ENCODE results near the gene PADI2. TPM values are rescaled to one million over a fixed set of nuclear protein-coding genes. Genes with fewer than 3 reads are reported as not detected.

Gene PADI2
- total and polyA plus RNA-seq, 9 of the 15 experiments (the other 6 are each of a cell fraction or from before 2014, with no cell fraction given): 0.01 to 0.11 (median 0.01) TPM; not detected in 5

DNA sequence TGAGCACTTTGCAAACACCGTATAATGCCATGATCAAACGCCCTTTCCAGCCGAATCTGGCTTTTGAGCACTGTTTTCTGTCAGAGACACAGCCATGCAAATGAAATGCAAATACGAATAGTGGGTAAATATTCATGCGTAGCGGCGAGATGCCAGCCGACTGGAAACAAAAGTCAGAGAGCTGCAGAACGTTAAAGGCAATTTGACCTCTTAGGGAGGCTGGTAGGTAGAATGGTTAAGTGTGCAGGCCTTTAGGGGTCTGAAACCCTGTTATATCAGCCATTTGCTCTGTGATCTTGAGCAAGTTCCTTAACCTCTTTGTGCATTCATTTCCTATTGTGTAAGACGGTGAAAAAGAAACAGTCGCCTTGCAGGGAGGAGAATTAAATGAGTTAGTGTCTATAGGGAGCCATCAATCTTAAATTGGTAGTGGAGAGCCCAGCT, 58.9 kb downstream of the PADI2 start:
- no peak overlapping the region for H2AFZ ChIP-seq (ENCODE audit: low read depth, low read length)
- H3K4me2 ChIP-seq (ENCODE audit: insufficient read depth, low read length): no peak overlapping the region
- no peaks in the 10 kb centered on the region; the same call in 1 of the 2 replicates for H3K9me3 ChIP-seq (replicated peaks; ENCODE audit: control insufficient read depth, insufficient read depth, low read depth, low read length)
- H3K4me1 ChIP-seq (replicated peaks in 1 of 2; ENCODE audit: control insufficient read depth in 2 of 2, insufficient read depth in 2 of 2, low read length in 2 of 2): peaks cover 0 to 5% of the 10 kb centered on the region in 2 experiments; a peak in 3 of 5 replicates
- 9% methylated on average over 11 of the region's 11 CpGs for WGBS (ENCODE audit: insufficient coverage, low coverage, missing lambda C conversion rate)
- no peak for FAIRE-seq
- DNase-seq (ENCODE audit: extremely low read depth in 1 of 4, low spot score in 3 of 4): no peak
- H3K9ac ChIP-seq (ENCODE audit: insufficient read depth in 1 of 2, low read depth in 2 of 2, low read length in 2 of 2): no peak overlapping the region
- CTCF ChIA-PET (ENCODE audit: low intra/inter-chr PET ratio): interaction anchor here (0.6 to 3.0 kb wide), 6 partner anchors 65 to 1762 kb away, joined by 3 to 26 read pairs (median 6); no protein-coding TSS in a partner anchor
- H3K4me3 ChIP-seq: no peak overlapping the region
- ATAC-seq: no peak
- H3K9me1 ChIP-seq (ENCODE audit: control insufficient read depth, insufficient read depth, low read length): no peaks in the 10 kb centered on the region
- H3K79me2 ChIP-seq (ENCODE audit: control insufficient read depth, insufficient read depth, low read length): no peaks in the 10 kb centered on the region
- POLR2A ChIA-PET: interaction anchor here (0.6 to 1.0 kb wide), 2 partner anchors 8 to 180 kb away, joined by 3 read pairs; no protein-coding TSS in a partner anchor
- no peaks in the 10 kb centered on the region for H4K20me1 ChIP-seq (replicated peaks; ENCODE audit: control insufficient read depth, insufficient read depth, low read length)
- BruUV-seq (replicated peaks): no TSS peak
- in situ Hi-C loops (cut with MboI): no loop called here
- H3K36me3 ChIP-seq (ENCODE audit: control insufficient read depth, insufficient read depth, low read length): no peaks in the 10 kb centered on the region
- intact Hi-C loops (cut with micrococcal nuclease): no loop called here
- peaks cover 11 to 19% of the 10 kb centered on the region in 2 experiments; a peak in 4 of 5 replicates for H3K27me3 ChIP-seq (ENCODE audit: control insufficient read depth in 2 of 2, insufficient read depth in 2 of 2, low read length in 2 of 2)
- no peak overlapping the region for H3K27ac ChIP-seq (ENCODE audit: extremely low read depth, low read depth, low read length)
- TF ChIP-seq FOSL1 (tag; conservative IDR thresholded peaks at IDR 0.05) (no peak), SRSF9 (IDR thresholded peaks at IDR 0.05; ENCODE audit: borderline replicate concordance, low read depth, low read length) (no peak), PTRF (tag; IDR thresholded peaks at IDR 0.05) (no peak), HES1 (IDR thresholded peaks at IDR 0.05; ENCODE audit: low read depth) (no peak), KAT2B (IDR thresholded peaks at IDR 0.05; ENCODE audit: low read depth, low read length) (no peak), PHF20 (IDR thresholded peaks at IDR 0.05; ENCODE audit: partially characterized antibody) (no peak), CREB3L1 (IDR thresholded peaks at IDR 0.05; ENCODE audit: borderline replicate concordance, low read depth) (no peak), MLLT1 (IDR thresholded peaks at IDR 0.05) (no peak), CC2D1A (IDR thresholded peaks at IDR 0.05) (no peak), HOXB6 (CRISPR knock-in tag; IDR thresholded peaks at IDR 0.05; ENCODE audit: borderline replicate concordance) (no peak), MEF2D (tag; conservative IDR thresholded peaks at IDR 0.05; ENCODE audit: low read depth) (no peak), ATF6 (CRISPR knock-in tag; IDR thresholded peaks at IDR 0.05) (no peak), FOXJ2 (tag; IDR thresholded peaks at IDR 0.05) (no peak), THRAP3 (IDR thresholded peaks at IDR 0.05; ENCODE audit: borderline replicate concordance) (no peak), MCM5 (IDR thresholded peaks at IDR 0.05; ENCODE audit: low read depth) (no peak), ZNF780A (CRISPR knock-in tag; IDR thresholded peaks at IDR 0.05) (no peak), SREBF1 (IDR thresholded peaks at IDR 0.05; ENCODE audit: borderline replicate concordance, low read depth, low read length) (no peak), KLF10 (CRISPR knock-in tag; IDR thresholded peaks at IDR 0.05) (no peak), NFE2 (IDR thresholded peaks at IDR 0.05; ENCODE audit: low read depth) (no peak)
